Measurements from ENCODE around the gene CYTH4. TPM values are rescaled to one million over a fixed set of nuclear protein-coding genes. Genes with fewer than 3 reads are reported as not detected.

Gene CYTH4
- total and polyA plus RNA-seq, 3 experiments from 2014 or later = 23.1 to 80.2 (median 24.7) TPM

GRCh38 chr22:37275622-37276021, 6.7 kb upstream of the CYTH4 start:
- ChIA-PET POLR2A (no interaction called here), CTCF (interaction anchor here (1.0 to 2.3 kb wide), 4 partner anchors 8 to 41 kb away, joined by 3 to 8 read pairs (median 4); no protein-coding TSS in a partner anchor)
- H3K36me3 ChIP-seq (ENCODE audit: insufficient read depth, low read length) = no peaks in the 10 kb centered on the region
- no peaks in the 10 kb centered on the region for H3K27me3 ChIP-seq (ENCODE audit: insufficient read depth, low read length, poor library complexity, severe bottlenecking)
- Mint-ChIP-seq H3K27ac (peak overlapping the region in 2 of 8 donors; percentile 24 to 37), H3K9me3 (no peaks in the 10 kb centered on the region), H3K4me1 (peaks cover 16 to 20% (median 20%) of the 10 kb centered on the region in 3 donors), H3K27me3 (peaks cover 0 to 1% of the 10 kb centered on the region in 2 donors), H3K4me3 (no peak overlapping the region), H3K36me3 (peaks cover 0 to 2% (median 0%) of the 10 kb centered on the region in 3 donors)
- H3K9me3 ChIP-seq (ENCODE audit: low read length) = no peaks in the 10 kb centered on the region
- H3K27ac ChIP-seq (ENCODE audit: low read depth, low read length) = no peak overlapping the region
- H3K4me1 ChIP-seq (ENCODE audit: insufficient read depth, low read length) = no peaks in the 10 kb centered on the region
- H3K4me3 ChIP-seq (ENCODE audit: low read length) = no peak overlapping the region
- peak in 1 of 5 donors; percentile 14 for DNase-seq

- Mint-ChIP-seq H3K27me3 (peaks cover 0 to 1% of the 10 kb centered on the region in 2 donors), H3K36me3 (peaks cover 0 to 2% (median 0%) of the 10 kb centered on the region in 3 donors), H3K9me3 (no peaks in the 10 kb centered on the region), H3K27ac (peak overlapping the region in 2 of 8 donors; percentile 34 to 79), H3K4me3 (no peak overlapping the region), H3K4me1 (peaks cover 23 to 29% (median 25%) of the 10 kb centered on the region in 3 donors)
- H3K36me3 ChIP-seq (ENCODE audit: insufficient read depth, low read length) = no peaks in the 10 kb centered on the region
- DNase-seq = no peak
- no peak overlapping the region for H3K27ac ChIP-seq (ENCODE audit: low read depth, low read length)
- no peaks in the 10 kb centered on the region for H3K9me3 ChIP-seq (ENCODE audit: low read length)
- H3K4me3 ChIP-seq (ENCODE audit: low read length) = no peak overlapping the region
- H3K27me3 ChIP-seq (ENCODE audit: insufficient read depth, low read length, poor library complexity, severe bottlenecking) = no peaks in the 10 kb centered on the region
- POLR2A ChIA-PET = no interaction called here
- H3K4me1 ChIP-seq (ENCODE audit: insufficient read depth, low read length) = peaks cover 4% of the 10 kb centered on the region
- CTCF ChIA-PET = interaction anchor here (0.8 to 2.3 kb wide), 3 partner anchors 10 to 178 kb away, joined by 3 to 8 read pairs (median 4); no protein-coding TSS in a partner anchor
Measured at GRCh38 chr22:37276776-37277175, 5.5 kb upstream of the CYTH4 start.

GRCh38 chr22:37277384-37277783, 4.9 kb upstream of the CYTH4 start:
- H3K27ac ChIP-seq (ENCODE audit: low read depth, low read length) = no peak overlapping the region
- ChIA-PET CTCF (no interaction called here), POLR2A (no interaction called here)
- Mint-ChIP-seq H3K27ac (peak overlapping the region in 2 of 8 donors; percentile 35 to 40), H3K9me3 (no peaks in the 10 kb centered on the region), H3K27me3 (peaks cover 0 to 1% of the 10 kb centered on the region in 2 donors), H3K4me1 (peaks cover 29 to 33% (median 31%) of the 10 kb centered on the region in 3 donors), H3K36me3 (peaks cover 0 to 3% (median 2%) of the 10 kb centered on the region in 3 donors), H3K4me3 (peak overlapping the region in 2 of 7 donors; percentile 26 to 79)
- H3K4me1 ChIP-seq (ENCODE audit: insufficient read depth, low read length) = peaks cover 8% of the 10 kb centered on the region
- no peaks in the 10 kb centered on the region for H3K36me3 ChIP-seq (ENCODE audit: insufficient read depth, low read length)
- DNase-seq = no peak
- no peaks in the 10 kb centered on the region for H3K27me3 ChIP-seq (ENCODE audit: insufficient read depth, low read length, poor library complexity, severe bottlenecking)
- H3K9me3 ChIP-seq (ENCODE audit: low read length) = no peaks in the 10 kb centered on the region
- H3K4me3 ChIP-seq (ENCODE audit: low read length) = no peak overlapping the region

DNA sequence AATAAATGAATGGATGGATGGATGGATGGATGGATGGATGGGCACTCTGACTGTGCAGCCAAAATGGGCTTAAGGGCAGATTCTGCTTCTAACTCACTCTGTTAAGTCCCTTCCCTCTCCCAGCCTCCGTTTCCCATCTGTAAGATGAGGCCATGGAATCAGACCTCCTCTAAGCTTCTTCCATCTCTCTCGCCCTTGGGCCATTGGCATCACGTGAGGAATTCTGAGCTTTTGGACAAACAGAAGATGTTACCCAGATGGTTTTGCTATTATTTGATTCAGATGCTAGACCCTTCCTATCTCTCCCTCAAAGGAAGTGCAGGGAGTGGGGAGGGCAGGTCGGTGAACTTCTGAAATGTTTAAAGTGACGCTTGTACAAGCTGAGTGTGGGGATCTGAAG, 4.0 kb upstream of the CYTH4 start:
- Histone ChIP-seq H3K9me3 (ENCODE audit: low read length) (no peaks in the 10 kb centered on the region), H3K27me3 (ENCODE audit: insufficient read depth, low read length, poor library complexity, severe bottlenecking) (no peaks in the 10 kb centered on the region), H3K27ac (ENCODE audit: low read depth, low read length) (no peak overlapping the region), H3K4me1 (ENCODE audit: insufficient read depth, low read length) (peaks cover 8% of the 10 kb centered on the region), H3K4me3 (ENCODE audit: low read length) (no peak overlapping the region), H3K36me3 (ENCODE audit: insufficient read depth, low read length) (no peaks in the 10 kb centered on the region)
- no peaks in the 10 kb centered on the region for H3K9me3 Mint-ChIP-seq
- H3K27ac Mint-ChIP-seq = peak overlapping the region in 4 of 8 donors; percentile 15 to 68 (median 28)
- H3K36me3 Mint-ChIP-seq = peaks cover 5 to 11% (median 5%) of the 10 kb centered on the region in 3 donors
- H3K4me1 Mint-ChIP-seq = peaks cover 35 to 39% (median 36%) of the 10 kb centered on the region in 3 donors
- no peak for DNase-seq
- CTCF ChIA-PET = interaction anchor here (0.9 to 1.7 kb wide), 3 partner anchors 17 to 79 kb away, joined by 3 to 4 read pairs (median 3); no protein-coding TSS in a partner anchor
- peaks cover 0 to 1% of the 10 kb centered on the region in 2 donors for H3K27me3 Mint-ChIP-seq
- POLR2A ChIA-PET = no interaction called here
- peak overlapping the region in 1 of 7 donors; percentile 30 for H3K4me3 Mint-ChIP-seq

GRCh38 chr22:37279331-37280181, 2.8 kb upstream of the CYTH4 start:
- H3K36me3 ChIP-seq (ENCODE audit: insufficient read depth, low read length) = no peaks in the 10 kb centered on the region
- DNase-seq = no peak
- Mint-ChIP-seq H3K27ac (peak overlapping the region in 3 of 8 donors; percentile 69 to 80 (median 76)), H3K4me3 (peak overlapping the region in 3 of 7 donors; percentile 11 to 58 (median 44)), H3K4me1 (peaks cover 42 to 46% (median 43%) of the 10 kb centered on the region in 3 donors), H3K36me3 (peaks cover 5 to 18% (median 5%) of the 10 kb centered on the region in 3 donors), H3K27me3 (no peaks in the 10 kb centered on the region), H3K9me3 (no peaks in the 10 kb centered on the region)
- H3K4me3 ChIP-seq (ENCODE audit: low read length) = no peak overlapping the region
- H3K27ac ChIP-seq (ENCODE audit: low read depth, low read length) = no peak overlapping the region
- H3K4me1 ChIP-seq (ENCODE audit: insufficient read depth, low read length) = peaks cover 8% of the 10 kb centered on the region
- no peaks in the 10 kb centered on the region for H3K9me3 ChIP-seq (ENCODE audit: low read length)
- ChIA-PET CTCF (interaction anchor here (1.5 to 1.7 kb wide), 2 partner anchors 19 to 31 kb away, joined by 4 read pairs; no protein-coding TSS in a partner anchor), POLR2A (interaction anchor here (0.5 to 1.4 kb wide), 2 partner anchors 10 to 30 kb away, joined by 3 to 5 read pairs; no protein-coding TSS in a partner anchor)
- no peaks in the 10 kb centered on the region for H3K27me3 ChIP-seq (ENCODE audit: insufficient read depth, low read length, poor library complexity, severe bottlenecking)

DNA sequence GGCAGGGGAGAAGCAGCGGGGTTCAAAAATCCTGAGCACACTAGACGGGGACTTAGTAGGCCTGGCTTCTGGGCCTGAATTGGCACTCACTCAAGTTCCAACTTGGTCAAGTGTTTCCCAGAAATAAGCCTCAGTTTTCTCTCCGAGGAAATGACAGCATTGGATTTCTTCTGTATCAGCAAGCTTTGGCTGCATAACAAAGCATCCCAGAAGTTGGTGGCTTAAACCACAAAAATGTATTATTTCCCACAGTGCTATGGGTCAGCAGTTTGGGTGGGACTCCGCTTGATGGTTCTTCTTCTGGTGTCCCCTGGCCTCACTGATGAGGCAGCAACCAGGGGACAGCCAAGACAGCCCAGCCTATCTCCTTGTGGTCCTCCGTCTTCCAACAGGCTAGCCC, 1.6 kb upstream of the CYTH4 start:
- no peaks in the 10 kb centered on the region for H3K36me3 ChIP-seq (ENCODE audit: insufficient read depth, low read length)
- no peaks in the 10 kb centered on the region for H3K9me3 Mint-ChIP-seq
- no peak overlapping the region for H3K4me3 ChIP-seq (ENCODE audit: low read length)
- peak overlapping the region in 3 of 7 donors; percentile 23 to 58 (median 27) for H3K4me3 Mint-ChIP-seq
- H3K4me1 ChIP-seq (ENCODE audit: insufficient read depth, low read length) = peaks cover 10% of the 10 kb centered on the region
- ChIA-PET CTCF (interaction anchor here (1.3 to 1.5 kb wide), 2 partner anchors 30 to 312 kb away, joined by 3 to 4 read pairs; no protein-coding TSS in a partner anchor), POLR2A (no interaction called here)
- H3K27me3 ChIP-seq (ENCODE audit: insufficient read depth, low read length, poor library complexity, severe bottlenecking) = no peaks in the 10 kb centered on the region
- H3K27ac Mint-ChIP-seq = peak overlapping the region in 1 of 8 donors; percentile 63
- H3K9me3 ChIP-seq (ENCODE audit: low read length) = no peaks in the 10 kb centered on the region
- H3K4me1 Mint-ChIP-seq = peaks cover 45 to 51% (median 49%) of the 10 kb centered on the region in 3 donors
- peaks cover 5 to 25% (median 5%) of the 10 kb centered on the region in 3 donors for H3K36me3 Mint-ChIP-seq
- no peak overlapping the region for H3K27ac ChIP-seq (ENCODE audit: low read depth, low read length)
- H3K27me3 Mint-ChIP-seq = peaks cover 0 to 1% of the 10 kb centered on the region in 2 donors
- DNase-seq = no peak

- H3K4me1 Mint-ChIP-seq = peaks cover 47 to 51% (median 50%) of the 10 kb centered on the region in 3 donors
- Histone ChIP-seq H3K9me3 (ENCODE audit: low read length) (no peaks in the 10 kb centered on the region), H3K4me3 (ENCODE audit: low read length) (no peak overlapping the region), H3K27ac (ENCODE audit: low read depth, low read length) (no peak overlapping the region), H3K27me3 (ENCODE audit: insufficient read depth, low read length, poor library complexity, severe bottlenecking) (no peaks in the 10 kb centered on the region), H3K4me1 (ENCODE audit: insufficient read depth, low read length) (peaks cover 15% of the 10 kb centered on the region), H3K36me3 (ENCODE audit: insufficient read depth, low read length) (no peaks in the 10 kb centered on the region)
- peaks cover 5 to 30% (median 5%) of the 10 kb centered on the region in 3 donors for H3K36me3 Mint-ChIP-seq
- H3K4me3 Mint-ChIP-seq = peak overlapping the region in 6 of 7 donors; percentile 89 to 97 (median 94)
- H3K9me3 Mint-ChIP-seq = no peaks in the 10 kb centered on the region
- DNase-seq = no peak
- ChIA-PET POLR2A (interaction anchor here (1.1 to 1.8 kb wide), 2 partner anchors 20 to 29 kb away, joined by 6 to 7 read pairs; no protein-coding TSS in a partner anchor), CTCF (interaction anchor here (1.3 to 2.4 kb wide), 2 partner anchors 13 to 311 kb away, joined by 3 to 10 read pairs; no protein-coding TSS in a partner anchor)
- peaks cover 0 to 1% of the 10 kb centered on the region in 2 donors for H3K27me3 Mint-ChIP-seq
- peak overlapping the region in 7 of 8 donors; percentile 40 to 100 (median 98) for H3K27ac Mint-ChIP-seq
Measured at GRCh38 chr22:37281195-37281594, 1.1 kb upstream of the CYTH4 start.
